CD14-positive monocyte (primary cell): ENCODE data around the gene GCK. TPM values are rescaled to one million over a fixed set of nuclear protein-coding genes. Genes with fewer than 3 reads are reported as not detected.

ENCODE experiments used
- DNase-seq, 3 donors: peaks; one replicate each; pipeline ENCODE4 v3.0.0-alpha.2; 2011 to 2022
- H2AFZ ChIP-seq: 2 replicates; pipeline ENCODE4 v1.6.0; 2012; ENCODE audit warnings: mild to moderate bottlenecking, low read depth, low read length, inconsistent platforms; ENCODE audit not compliant: insufficient read depth, poor library complexity, severe bottlenecking
- H3K27ac ChIP-seq, 2 donors: 1 replicate in 1 of 2; 2 replicates in 1 of 2; pipeline ENCODE4 v1.5.1; 2012 to 2013; ENCODE audit warnings: low read length in 2 of 2, control low read depth in 1 of 2, inconsistent platforms in 1 of 2, low read depth in 1 of 2, mild to moderate bottlenecking in 1 of 2
- H3K27me3 ChIP-seq, 2 donors: one replicate each; pipeline versions ENCODE4 v1.6.0 to v1.6.1; 2011 to 2013; ENCODE audit warnings: low read length in 2 of 2; ENCODE audit not compliant: control insufficient read depth in 2 of 2, insufficient read depth in 2 of 2
- H3K36me3 ChIP-seq, 2 donors: replicated peaks in 1 of 2; 1 replicate in 1 of 2; 2 replicates in 1 of 2; pipeline versions ENCODE4 v1.5.1 to v1.6.1; 2012 to 2013; ENCODE audit warnings: low read length in 2 of 2, control low read depth in 1 of 2, inconsistent platforms in 1 of 2, mild to moderate bottlenecking in 1 of 2; ENCODE audit not compliant: insufficient read depth in 2 of 2, control insufficient read depth in 1 of 2
- H3K4me1 ChIP-seq, 2 donors: 1 replicate in 1 of 2; 2 replicates in 1 of 2; pipeline versions ENCODE4 v1.5.1 to v1.6.1; 2012 to 2013; ENCODE audit warnings: low read length in 2 of 2, control low read depth in 1 of 2, inconsistent platforms in 1 of 2, mild to moderate bottlenecking in 1 of 2, moderate library complexity in 1 of 2; ENCODE audit not compliant: insufficient read depth in 2 of 2, control insufficient read depth in 1 of 2
- H3K4me2 ChIP-seq: replicated peaks from 2 replicates; pipeline ENCODE3; 2012; ENCODE audit warnings: low read length, moderate library complexity, mild to moderate bottlenecking; ENCODE audit not compliant: poor library complexity, severe bottlenecking; ENCODE audit errors: extremely low read depth
- H3K4me3 ChIP-seq, 3 experiments: fragments of 200-600 bp in 1 of 3; sonication (generic) in 1 of 3; replicated peaks in 1 of 3; 1 replicate in 2 of 3; 2 replicates in 1 of 3; pipeline ENCODE4 v1.5.1; 2011 to 2013; ENCODE audit warnings: low read length in 3 of 3, mild to moderate bottlenecking in 3 of 3, control low read depth in 2 of 3, low read depth in 2 of 3, inconsistent platforms in 1 of 3, moderate library complexity in 1 of 3
- H3K79me2 ChIP-seq: 2 replicates; pipeline ENCODE4 v1.6.0; 2012; ENCODE audit warnings: mild to moderate bottlenecking, control low read depth, inconsistent platforms, low read length, moderate library complexity; ENCODE audit not compliant: insufficient read depth
- H3K9ac ChIP-seq: 2 replicates; pipeline ENCODE4 v1.6.0; 2017; ENCODE audit warnings: low read length, mild to moderate bottlenecking; ENCODE audit not compliant: insufficient read depth, poor library complexity, severe bottlenecking
- H3K9me3 ChIP-seq, 2 donors: replicated peaks in 1 of 2; 1 replicate in 1 of 2; 2 replicates in 1 of 2; pipeline versions ENCODE4 v1.5.1 to v1.6.1; 2012 to 2013; ENCODE audit warnings: low read length in 2 of 2, control low read depth in 1 of 2; ENCODE audit not compliant: control insufficient read depth in 1 of 2, insufficient read depth in 1 of 2
- H4K20me1 ChIP-seq: 2 replicates; pipeline ENCODE4 v1.6.0; 2012; ENCODE audit warnings: mild to moderate bottlenecking, low read length, control low read depth, moderate library complexity; ENCODE audit not compliant: insufficient read depth
- H3K27ac Mint-ChIP-seq, 7 donors: one replicate each; pipeline ENCODE4 v1.8.0; 2020; ENCODE audit warnings: mild to moderate bottlenecking in 7 of 7, mixed read lengths in 7 of 7, moderate library complexity in 6 of 7, inconsistent platforms in 2 of 7
- H3K27me3 Mint-ChIP-seq, 3 donors: one replicate each; pipeline ENCODE4 v1.8.0; 2021 to 2022; ENCODE audit warnings: low read depth in 3 of 3, mild to moderate bottlenecking in 3 of 3, mixed read lengths in 3 of 3, moderate library complexity in 3 of 3, inconsistent platforms in 1 of 3
- H3K36me3 Mint-ChIP-seq, 2 donors: one replicate each; pipeline ENCODE4 v1.8.0; 2020; ENCODE audit warnings: mixed read lengths in 2 of 2, inconsistent platforms in 1 of 2, mild to moderate bottlenecking in 1 of 2
- H3K4me1 Mint-ChIP-seq: one replicate; pipeline ENCODE4 v1.8.0; 2020; ENCODE audit warnings: mild to moderate bottlenecking, mixed read lengths
- H3K4me3 Mint-ChIP-seq, 2 donors: one replicate each; pipeline ENCODE4 v1.8.0; 2020; ENCODE audit warnings: mild to moderate bottlenecking in 2 of 2, mixed read lengths in 2 of 2, moderate library complexity in 1 of 2
- H3K9me3 Mint-ChIP-seq, 7 donors: one replicate each; pipeline ENCODE4 v1.8.0; 2020 to 2022; ENCODE audit warnings: mixed read lengths in 7 of 7, mild to moderate bottlenecking in 6 of 7, moderate library complexity in 6 of 7, inconsistent platforms in 2 of 7
- WGBS: methylation state at CpG from one replicate; pipeline ENCODE4 v1.1.5; 2013; ENCODE audit warnings: missing lambda C conversion rate; ENCODE audit not compliant: insufficient coverage; 5-methylcytosine and 5-hydroxymethylcytosine counted together
- intact Hi-C, 2 donors: fragments of 100-400 bp; cut with micrococcal nuclease; formaldehyde crosslinking; loops; one replicate each; pipeline versions ENCODE4 v1.15.0 to v1.15.1; 2023
- polyA plus RNA-seq, 3 donors: library from polyadenylated mRNA; depleted of rRNA in 1 of 3; unstranded in 2 of 3; stranded (reverse) in 1 of 3; fragments of 300-500 nt in 2 of 3; fragments of >200 nt in 1 of 3; fragmentation: Illumina TruSeq in 2 of 3; gene quantifications; 1 replicate in 2 of 3; 2 replicates in 1 of 3; pipeline ENCODE4 v1.2.3, GENCODE V29; 2012 to 2021
- TF ChIP-seq, protein P1 (sequence below): fragments of 200-600 bp; IDR thresholded peaks from one replicate; pipeline ENCODE4 v1.8.0; 2022; ENCODE audit warnings: antibody characterized with exemption, mild to moderate bottlenecking

GCK gene
- polyA plus RNA-seq, 3 donors, result not detected

DNA sequence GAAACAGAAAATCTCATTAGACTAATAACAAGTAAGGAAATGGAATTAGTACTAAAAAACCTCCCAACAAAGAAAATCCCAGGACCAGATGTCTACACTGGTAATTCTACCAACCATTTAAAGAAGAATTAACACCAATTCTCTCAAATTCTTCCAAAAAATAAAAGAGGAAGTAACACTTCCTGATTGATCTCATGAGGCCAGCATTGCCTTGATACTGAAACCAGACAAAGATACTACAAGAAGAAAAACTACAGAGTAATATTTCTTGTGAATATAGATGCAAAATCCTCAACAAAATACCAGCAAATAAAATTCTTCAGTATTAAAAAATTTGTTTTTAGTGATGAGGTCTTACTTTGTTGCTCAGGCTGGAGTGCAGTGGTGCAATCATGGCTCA, 21.3 kb downstream of the GCK start:
- TF ChIP-seq, protein P1, sequence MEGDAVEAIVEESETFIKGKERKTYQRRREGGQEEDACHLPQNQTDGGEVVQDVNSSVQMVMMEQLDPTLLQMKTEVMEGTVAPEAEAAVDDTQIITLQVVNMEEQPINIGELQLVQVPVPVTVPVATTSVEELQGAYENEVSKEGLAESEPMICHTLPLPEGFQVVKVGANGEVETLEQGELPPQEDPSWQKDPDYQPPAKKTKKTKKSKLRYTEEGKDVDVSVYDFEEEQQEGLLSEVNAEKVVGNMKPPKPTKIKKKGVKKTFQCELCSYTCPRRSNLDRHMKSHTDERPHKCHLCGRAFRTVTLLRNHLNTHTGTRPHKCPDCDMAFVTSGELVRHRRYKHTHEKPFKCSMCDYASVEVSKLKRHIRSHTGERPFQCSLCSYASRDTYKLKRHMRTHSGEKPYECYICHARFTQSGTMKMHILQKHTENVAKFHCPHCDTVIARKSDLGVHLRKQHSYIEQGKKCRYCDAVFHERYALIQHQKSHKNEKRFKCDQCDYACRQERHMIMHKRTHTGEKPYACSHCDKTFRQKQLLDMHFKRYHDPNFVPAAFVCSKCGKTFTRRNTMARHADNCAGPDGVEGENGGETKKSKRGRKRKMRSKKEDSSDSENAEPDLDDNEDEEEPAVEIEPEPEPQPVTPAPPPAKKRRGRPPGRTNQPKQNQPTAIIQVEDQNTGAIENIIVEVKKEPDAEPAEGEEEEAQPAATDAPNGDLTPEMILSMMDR, result no peak
- no peak overlapping the region for H3K9ac ChIP-seq
- no peaks in the 10 kb centered on the region for H3K4me1 ChIP-seq
- intact Hi-C loops, result no loop called here
- H3K36me3 Mint-ChIP-seq, result no peaks in the 10 kb centered on the region
- H3K9me3 ChIP-seq, result peaks cover 0 to 3% of the 10 kb centered on the region in 2 donors
- no peaks in the 10 kb centered on the region for H3K79me2 ChIP-seq
- peak in 1 of 3 donors; percentile 14 for DNase-seq
- H2AFZ ChIP-seq, result no peak overlapping the region
- H3K27me3 ChIP-seq, result no peaks in the 10 kb centered on the region
- peaks cover 2 to 12% (median 8%) of the 10 kb centered on the region in 7 donors for H3K9me3 Mint-ChIP-seq
- H3K27ac Mint-ChIP-seq, result no peak overlapping the region
- H3K4me1 Mint-ChIP-seq, result peaks cover 3% of the 10 kb centered on the region
- H3K36me3 ChIP-seq, result no peaks in the 10 kb centered on the region
- no peaks in the 10 kb centered on the region for H4K20me1 ChIP-seq
- H3K4me2 ChIP-seq, result no peak overlapping the region
- no peak overlapping the region for H3K4me3 Mint-ChIP-seq
- H3K27ac ChIP-seq, result no peak overlapping the region
- H3K27me3 Mint-ChIP-seq, result peaks cover 0 to 5% (median 2%) of the 10 kb centered on the region in 3 donors
- no peak overlapping the region for H3K4me3 ChIP-seq

DNA sequence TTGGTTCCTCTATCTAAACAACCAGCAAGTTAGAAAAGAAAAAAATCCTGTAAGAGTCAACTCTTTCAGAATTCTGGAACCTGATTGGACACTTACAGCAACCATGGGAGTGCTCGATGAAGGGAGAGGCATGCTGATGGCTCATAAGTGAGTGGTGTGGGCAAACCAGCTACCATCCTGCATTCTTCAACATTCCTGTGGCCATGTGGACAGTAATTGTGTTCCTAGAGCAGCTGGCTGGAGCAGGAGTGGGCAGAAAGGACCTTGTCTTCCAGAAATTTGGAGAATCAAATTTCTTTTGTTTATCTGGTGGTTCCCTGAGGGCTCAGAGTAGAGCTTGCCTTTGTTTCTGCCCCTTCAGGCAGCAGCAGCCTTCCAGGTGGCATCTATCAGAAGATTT, 25.6 kb downstream of the GCK start:
- no peaks in the 10 kb centered on the region for H3K36me3 Mint-ChIP-seq

More for the DNA sequence above, 25.6 kb downstream of the GCK start:
- Histone ChIP-seq H3K4me1 (no peaks in the 10 kb centered on the region), H3K4me3 (no peak overlapping the region), H3K9me3 (peaks cover 0 to 3% of the 10 kb centered on the region in 2 donors), H3K36me3 (no peaks in the 10 kb centered on the region), H4K20me1 (no peaks in the 10 kb centered on the region), H3K4me2 (no peak overlapping the region), H2AFZ (no peak overlapping the region), H3K9ac (no peak overlapping the region), H3K27ac (no peak overlapping the region), H3K27me3 (no peaks in the 10 kb centered on the region), H3K79me2 (no peaks in the 10 kb centered on the region)
- no peak for DNase-seq
- H3K27ac Mint-ChIP-seq, result no peak overlapping the region
- peaks cover 2 to 9% (median 4%) of the 10 kb centered on the region in 7 donors for H3K9me3 Mint-ChIP-seq
- peaks cover 3% of the 10 kb centered on the region for H3K4me1 Mint-ChIP-seq
- WGBS, result 100% methylated on average over 1 of the region's 1 CpG
- intact Hi-C loops, result no loop called here
- H3K4me3 Mint-ChIP-seq, result no peak overlapping the region
- TF ChIP-seq, protein P1, result no peak
- peaks cover 5 to 9% (median 7%) of the 10 kb centered on the region in 3 donors for H3K27me3 Mint-ChIP-seq
